ENCODE measurements around the gene JUN. TPM values are rescaled to one million over a fixed set of nuclear protein-coding genes. Genes with fewer than 3 reads are reported as not detected.

Gene JUN
- total and polyA plus RNA-seq, 3 donors from 2014 or later, result 40.9 to 67.8 (median 60.6) TPM

- 93 to 100% methylated on average over 1 of the region's 1 CpG for WGBS, 2 donors
- intact Hi-C loops (cut with DNase I; ENCODE audit: low total_unique reads), result loop anchor here (10.0 kb wide), 1 partner anchor 1005 kb away; no protein-coding TSS in a partner anchor
- H3K9me3 ChIP-seq, result no peaks in the 10 kb centered on the region
- no peaks in the 10 kb centered on the region for H3K27me3 ChIP-seq
- H3K4me3 ChIP-seq, result no peak overlapping the region
- TF ChIP-seq POLR2A (IDR thresholded peaks at IDR 0.05) (no peak), CTCF (IDR thresholded peaks at IDR 0.05) (no peak)
- peaks cover 13% of the 10 kb centered on the region for H3K4me1 ChIP-seq
- H3K36me3 ChIP-seq (ENCODE audit: low read depth, missing control alignments), result no peaks in the 10 kb centered on the region
- H3K27ac ChIP-seq, result no peak overlapping the region
- no peak for DNase-seq
Measured at GRCh38 chr1:58749646-58750045, 34.2 kb downstream of the JUN start.

GRCh38 chr1:58748666-58749065, 35.2 kb downstream of the JUN start:
- 67 to 73% methylated on average over 3 of the region's 3 CpGs for WGBS, 2 donors
- intact Hi-C loops (cut with DNase I; ENCODE audit: low total_unique reads), result loop anchor here (10.0 kb wide), 1 partner anchor 1006 kb away; no protein-coding TSS in a partner anchor
- H3K9me3 ChIP-seq, result no peaks in the 10 kb centered on the region

GRCh38 chr1:58746757-58747156, 37.1 kb downstream of the JUN start:
- Histone ChIP-seq H3K4me3 (no peak overlapping the region), H3K9me3 (no peaks in the 10 kb centered on the region), H3K27ac (no peak overlapping the region), H3K4me1 (no peaks in the 10 kb centered on the region), H3K36me3 (ENCODE audit: low read depth, missing control alignments) (no peaks in the 10 kb centered on the region), H3K27me3 (no peaks in the 10 kb centered on the region)
- TF ChIP-seq CTCF (IDR thresholded peaks at IDR 0.05), result no peak
- TF ChIP-seq POLR2A (IDR thresholded peaks at IDR 0.05), result no peak
- intact Hi-C loops (cut with DNase I; ENCODE audit: low total_unique reads), result loop anchor here (10.0 kb wide), 1 partner anchor 1008 kb away; no protein-coding TSS in a partner anchor
- WGBS, 2 donors, result 87 to 89% methylated on average over 2 of the region's 2 CpGs
- DNase-seq, result no peak

More at GRCh38 chr1:58748666-58749065, 35.2 kb downstream of the JUN start:
- DNase-seq, result no peak
- Histone ChIP-seq H3K4me3 (no peak overlapping the region), H3K36me3 (ENCODE audit: low read depth, missing control alignments) (no peaks in the 10 kb centered on the region), H3K4me1 (peaks cover 12% of the 10 kb centered on the region), H3K27ac (no peak overlapping the region), H3K27me3 (no peaks in the 10 kb centered on the region)
- TF ChIP-seq CTCF (IDR thresholded peaks at IDR 0.05) (no peak), POLR2A (IDR thresholded peaks at IDR 0.05) (no peak)

GRCh38 chr1:58746182-58746581, 37.7 kb downstream of the JUN start:
- Histone ChIP-seq H3K4me1 (no peaks in the 10 kb centered on the region), H3K27ac (no peak overlapping the region), H3K4me3 (no peak overlapping the region), H3K36me3 (ENCODE audit: low read depth, missing control alignments) (no peaks in the 10 kb centered on the region), H3K9me3 (no peaks in the 10 kb centered on the region), H3K27me3 (no peaks in the 10 kb centered on the region)
- intact Hi-C loops (cut with DNase I; ENCODE audit: low total_unique reads), result loop anchor here (10.0 kb wide), 1 partner anchor 1009 kb away; no protein-coding TSS in a partner anchor
- TF ChIP-seq CTCF (IDR thresholded peaks at IDR 0.05) (no peak), POLR2A (IDR thresholded peaks at IDR 0.05) (no peak)
- 91 to 93% methylated on average over 1 of the region's 1 CpG for WGBS, 2 donors
- DNase-seq, result no peak

GRCh38 chr1:58745666-58746065, 38.2 kb downstream of the JUN start:
- 63% methylated on average over 5 of the region's 5 CpGs for WGBS, 2 donors
- Histone ChIP-seq H3K9me3 (no peaks in the 10 kb centered on the region), H3K4me1 (no peaks in the 10 kb centered on the region), H3K4me3 (no peak overlapping the region), H3K36me3 (ENCODE audit: low read depth, missing control alignments) (no peaks in the 10 kb centered on the region), H3K27me3 (no peaks in the 10 kb centered on the region), H3K27ac (no peak overlapping the region)
- DNase-seq, result no peak
- intact Hi-C loops (cut with DNase I; ENCODE audit: low total_unique reads), result loop anchor here (10.0 kb wide), 1 partner anchor 1009 kb away; no protein-coding TSS in a partner anchor
- TF ChIP-seq POLR2A (IDR thresholded peaks at IDR 0.05), result no peak
- no peak for TF ChIP-seq CTCF (IDR thresholded peaks at IDR 0.05)
